HAP-1 (cell line): Measurements from ENCODE around the gene TMEM131.

ENCODE experiments used
- DNase-seq, 2 experiments: peaks; one replicate each; pipeline ENCODE4 v3.0.0-alpha.2; 2016 to 2020; ENCODE audit warnings: low spot score in 2 of 2
- H3K27me3 ChIP-seq: fragments of 250-450 bp; sonication (Bioruptor Pico); 2 replicates; pipeline ENCODE4 v1.5.1; 2020; ENCODE audit warnings: low read depth, mild to moderate bottlenecking, moderate library complexity
- H3K36me3 ChIP-seq: fragments of 250-450 bp; sonication (Bioruptor Pico); replicated peaks from 2 replicates; pipeline ENCODE4 v1.5.1; 2020; ENCODE audit warnings: mild to moderate bottlenecking
- H3K4me1 ChIP-seq: fragments of 250-450 bp; sonication (Bioruptor Pico); 2 replicates; pipeline ENCODE4 v1.5.1; 2020; ENCODE audit warnings: mild to moderate bottlenecking
- H3K4me3 ChIP-seq: fragments of 250-450 bp; sonication (Bioruptor Pico); 2 replicates; pipeline ENCODE4 v1.5.1; 2020; ENCODE audit warnings: mild to moderate bottlenecking, moderate library complexity
- H3K9me3 ChIP-seq: fragments of 250-450 bp; sonication (Bioruptor Pico); 2 replicates; pipeline ENCODE4 v1.5.1; 2020; ENCODE audit warnings: mild to moderate bottlenecking, moderate library complexity
- in situ Hi-C: fragments of 300-500 bp; cut with MboI; formaldehyde crosslinking; loops from 3 replicates; pipeline ENCODE4 v1.14.3; 2020; ENCODE audit warnings: low sequenced_read_pairs, inconsistent platforms, mixed read lengths

TMEM131 gene

GRCh38 chr2:97742381-97742847 lies 253.3 kb downstream of the TMEM131 start:
- H3K4me1 ChIP-seq = no peaks in the 10 kb centered on the region
- H3K27me3 ChIP-seq = no peaks in the 10 kb centered on the region
- DNase-seq = no peak
- H3K9me3 ChIP-seq = no peaks in the 10 kb centered on the region
- in situ Hi-C loops = no loop called here
- H3K4me3 ChIP-seq = no peak overlapping the region
- no peaks in the 10 kb centered on the region for H3K36me3 ChIP-seq

- no peak overlapping the region for H3K4me3 ChIP-seq
- H3K27me3 ChIP-seq = no peaks in the 10 kb centered on the region
- in situ Hi-C loops = no loop called here
- DNase-seq = no peak
- H3K4me1 ChIP-seq = no peaks in the 10 kb centered on the region
- no peaks in the 10 kb centered on the region for H3K9me3 ChIP-seq
- H3K36me3 ChIP-seq = no peaks in the 10 kb centered on the region
Observed at GRCh38 chr2:97741686-97742085, 254.1 kb downstream of the TMEM131 start.

- no peak overlapping the region for H3K4me3 ChIP-seq
- H3K4me1 ChIP-seq = no peaks in the 10 kb centered on the region
- H3K27me3 ChIP-seq = no peaks in the 10 kb centered on the region
- in situ Hi-C loops = no loop called here
- no peaks in the 10 kb centered on the region for H3K9me3 ChIP-seq
- no peaks in the 10 kb centered on the region for H3K36me3 ChIP-seq
- no peak for DNase-seq
Observed at GRCh38 chr2:97741251-97741650, 254.5 kb downstream of the TMEM131 start.

- peak; percentile 59 to 82 for DNase-seq
- in situ Hi-C loops = no loop called here
- no peaks in the 10 kb centered on the region for H3K4me1 ChIP-seq
Observed at GRCh38 chr2:97740590-97741182, 255.1 kb downstream of the TMEM131 start.

GRCh38 chr2:97739893-97740245 lies 255.9 kb downstream of the TMEM131 start:
- Histone ChIP-seq H3K4me1 (no peaks in the 10 kb centered on the region), H3K36me3 (no peaks in the 10 kb centered on the region), H3K9me3 (no peaks in the 10 kb centered on the region), H3K27me3 (no peaks in the 10 kb centered on the region), H3K4me3 (no peak overlapping the region)
- no peak for DNase-seq
- in situ Hi-C loops = no loop called here

More at GRCh38 chr2:97740590-97741182, 255.1 kb downstream of the TMEM131 start:
- H3K9me3 ChIP-seq = no peaks in the 10 kb centered on the region
- H3K36me3 ChIP-seq = no peaks in the 10 kb centered on the region
- H3K4me3 ChIP-seq = no peak overlapping the region
- no peaks in the 10 kb centered on the region for H3K27me3 ChIP-seq

GRCh38 chr2:97739020-97739892 lies 256.5 kb downstream of the TMEM131 start:
- Histone ChIP-seq H3K9me3 (no peaks in the 10 kb centered on the region), H3K4me1 (no peaks in the 10 kb centered on the region), H3K36me3 (no peaks in the 10 kb centered on the region), H3K27me3 (no peaks in the 10 kb centered on the region), H3K4me3 (no peak overlapping the region)
- DNase-seq = no peak
- in situ Hi-C loops = no loop called here

GRCh38 chr2:97738179-97739019 lies 257.3 kb downstream of the TMEM131 start:
- no peak for DNase-seq
- in situ Hi-C loops = no loop called here

GRCh38 chr2:97737421-97738178 lies 258.1 kb downstream of the TMEM131 start:
- no peaks in the 10 kb centered on the region for H3K9me3 ChIP-seq
- no peak for DNase-seq
- H3K4me1 ChIP-seq = no peaks in the 10 kb centered on the region
- in situ Hi-C loops = no loop called here
- no peaks in the 10 kb centered on the region for H3K27me3 ChIP-seq
- no peak overlapping the region for H3K4me3 ChIP-seq
- H3K36me3 ChIP-seq = no peaks in the 10 kb centered on the region

More at GRCh38 chr2:97738179-97739019, 257.3 kb downstream of the TMEM131 start:
- Histone ChIP-seq H3K27me3 (no peaks in the 10 kb centered on the region), H3K4me1 (no peaks in the 10 kb centered on the region), H3K4me3 (no peak overlapping the region), H3K9me3 (no peaks in the 10 kb centered on the region), H3K36me3 (no peaks in the 10 kb centered on the region)

- H3K27me3 ChIP-seq = no peaks in the 10 kb centered on the region
- no peak for DNase-seq
- no peak overlapping the region for H3K4me3 ChIP-seq
- no peaks in the 10 kb centered on the region for H3K36me3 ChIP-seq
- H3K4me1 ChIP-seq = no peaks in the 10 kb centered on the region
- in situ Hi-C loops = no loop called here
- H3K9me3 ChIP-seq = no peaks in the 10 kb centered on the region
Observed at GRCh38 chr2:97736608-97737330, 259.0 kb downstream of the TMEM131 start.

- H3K36me3 ChIP-seq = no peaks in the 10 kb centered on the region
- H3K4me3 ChIP-seq = no peak overlapping the region
- no peaks in the 10 kb centered on the region for H3K4me1 ChIP-seq
- no peak for DNase-seq
- in situ Hi-C loops = no loop called here
- no peaks in the 10 kb centered on the region for H3K9me3 ChIP-seq
- H3K27me3 ChIP-seq = no peaks in the 10 kb centered on the region
Observed at GRCh38 chr2:97736185-97736584, 259.6 kb downstream of the TMEM131 start.

- no peaks in the 10 kb centered on the region for H3K4me1 ChIP-seq
- no peak overlapping the region for H3K4me3 ChIP-seq
- H3K27me3 ChIP-seq = no peaks in the 10 kb centered on the region
- no peaks in the 10 kb centered on the region for H3K9me3 ChIP-seq
- in situ Hi-C loops = no loop called here
- no peaks in the 10 kb centered on the region for H3K36me3 ChIP-seq
- no peak for DNase-seq
Observed at GRCh38 chr2:97735161-97735561, 260.6 kb downstream of the TMEM131 start.

GRCh38 chr2:97734061-97735051 lies 261.4 kb downstream of the TMEM131 start:
- DNase-seq = no peak
- in situ Hi-C loops = no loop called here
- no peaks in the 10 kb centered on the region for H3K36me3 ChIP-seq
- no peaks in the 10 kb centered on the region for H3K4me1 ChIP-seq
- no peak overlapping the region for H3K4me3 ChIP-seq
- no peaks in the 10 kb centered on the region for H3K27me3 ChIP-seq
- H3K9me3 ChIP-seq = no peaks in the 10 kb centered on the region
